ENCODE data around the gene LMCD1.

Gene LMCD1, protein sequence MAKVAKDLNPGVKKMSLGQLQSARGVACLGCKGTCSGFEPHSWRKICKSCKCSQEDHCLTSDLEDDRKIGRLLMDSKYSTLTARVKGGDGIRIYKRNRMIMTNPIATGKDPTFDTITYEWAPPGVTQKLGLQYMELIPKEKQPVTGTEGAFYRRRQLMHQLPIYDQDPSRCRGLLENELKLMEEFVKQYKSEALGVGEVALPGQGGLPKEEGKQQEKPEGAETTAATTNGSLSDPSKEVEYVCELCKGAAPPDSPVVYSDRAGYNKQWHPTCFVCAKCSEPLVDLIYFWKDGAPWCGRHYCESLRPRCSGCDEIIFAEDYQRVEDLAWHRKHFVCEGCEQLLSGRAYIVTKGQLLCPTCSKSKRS

GRCh38 chr3:8501371-8502131 is at the start of gene LMCD1:
Gene LMCD1 (plus strand): TSS chr3:8501823. CDS start chr3:8501939, 116 bp downstream.
- DNase-seq (ENCODE audit: low read depth) = peak; percentile 62

DNA sequence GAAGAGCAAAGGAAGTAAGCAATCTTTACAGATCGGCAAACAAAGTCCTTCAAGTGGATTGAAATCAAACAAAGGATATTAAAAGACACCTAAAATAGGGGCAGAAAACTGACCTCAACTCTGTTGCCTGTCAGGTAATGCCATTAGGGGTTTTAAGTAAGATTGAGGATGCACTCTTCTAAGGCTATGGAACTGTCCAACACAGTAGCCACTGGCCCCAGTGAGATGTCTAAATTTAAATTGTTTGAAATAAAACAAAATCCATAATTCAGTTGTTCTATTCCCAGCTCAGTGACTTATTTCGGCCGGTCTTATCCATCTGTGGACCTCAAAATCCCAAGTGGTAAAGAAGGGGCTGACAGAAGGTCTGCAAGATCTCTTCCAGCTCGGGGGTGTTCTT is 49.5 kb upstream of the LMCD1 start:
- DNase-seq (ENCODE audit: low read depth) = no peak

- DNase-seq (ENCODE audit: low read depth) = no peak
Measured at GRCh38 chr3:8453153-8453552, 48.5 kb upstream of the LMCD1 start.

DNA sequence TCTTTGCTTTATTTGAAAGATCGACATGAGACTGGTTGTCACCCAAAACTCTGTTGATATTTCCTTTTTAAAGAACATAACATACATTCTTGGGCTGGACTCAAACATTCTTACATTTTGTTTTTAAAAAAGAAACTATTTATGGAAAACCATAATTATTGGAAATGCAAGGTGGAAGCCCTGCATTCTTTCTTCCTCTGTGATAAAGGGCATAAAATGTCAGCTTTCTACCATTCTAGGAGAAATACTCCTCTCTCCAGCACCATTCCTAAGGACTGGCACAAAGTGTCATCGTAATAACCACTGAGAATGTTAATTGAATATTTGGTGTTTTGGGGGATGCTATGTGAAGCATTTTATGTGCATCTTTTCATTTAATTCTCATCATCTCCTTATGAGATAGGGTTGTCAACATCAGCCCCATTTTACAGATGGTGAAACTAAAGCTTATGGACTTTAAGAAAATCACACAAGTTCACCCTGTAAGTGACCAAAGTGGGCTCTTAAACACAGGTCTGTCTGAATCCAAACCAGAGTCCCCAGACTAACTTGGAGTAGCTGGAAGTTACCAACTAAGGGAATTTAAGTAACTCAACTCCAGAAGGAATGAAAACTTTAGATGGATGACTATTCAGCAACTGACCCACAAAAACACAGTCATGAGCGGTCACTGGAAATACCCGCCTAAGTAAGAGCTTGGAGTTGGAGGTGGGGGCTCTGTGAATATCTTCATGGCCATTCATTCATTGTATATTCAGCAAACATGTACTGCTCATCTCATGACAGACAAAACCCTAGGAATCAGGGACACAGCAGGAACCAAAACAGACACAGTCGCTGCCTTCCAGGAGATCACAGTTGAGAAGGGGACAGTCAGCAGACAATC is 45.9 kb upstream of the LMCD1 start:
- DNase-seq (ENCODE audit: low read depth) = no peak

- no peak for DNase-seq (ENCODE audit: low read depth)
Measured at GRCh38 chr3:8456412-8456811, 45.2 kb upstream of the LMCD1 start.

GRCh38 chr3:8457039-8457438 is 44.6 kb upstream of the LMCD1 start:
- DNase-seq (ENCODE audit: low read depth) = no peak

GRCh38 chr3:8458238-8458661 is 43.4 kb upstream of the LMCD1 start:
- DNase-seq (ENCODE audit: low read depth) = no peak

DNA sequence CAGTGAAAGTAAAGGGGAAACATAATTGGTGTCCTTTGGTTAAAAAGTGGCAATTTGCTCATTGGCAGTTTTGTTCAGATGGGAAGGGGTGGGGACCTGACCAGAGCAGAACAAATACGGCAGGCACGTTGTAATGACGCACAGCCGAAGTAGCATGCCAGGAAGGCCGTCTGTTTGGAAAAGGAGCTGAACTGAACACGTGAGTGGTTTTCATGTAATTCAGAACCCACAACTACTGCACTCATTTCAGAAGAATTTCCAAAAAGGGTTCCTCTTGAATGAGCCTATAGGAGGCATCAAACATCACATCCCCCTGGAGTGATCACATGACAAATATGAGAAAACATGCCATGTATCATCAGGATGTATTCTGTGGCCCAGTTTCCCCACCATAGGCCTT is 42.9 kb upstream of the LMCD1 start:
- DNase-seq (ENCODE audit: low read depth) = no peak

- DNase-seq (ENCODE audit: low read depth) = no peak
Measured at GRCh38 chr3:8460050-8460708, 41.4 kb upstream of the LMCD1 start.

GRCh38 chr3:8460815-8461456 is 40.7 kb upstream of the LMCD1 start:
- no peak for DNase-seq (ENCODE audit: low read depth)

DNA sequence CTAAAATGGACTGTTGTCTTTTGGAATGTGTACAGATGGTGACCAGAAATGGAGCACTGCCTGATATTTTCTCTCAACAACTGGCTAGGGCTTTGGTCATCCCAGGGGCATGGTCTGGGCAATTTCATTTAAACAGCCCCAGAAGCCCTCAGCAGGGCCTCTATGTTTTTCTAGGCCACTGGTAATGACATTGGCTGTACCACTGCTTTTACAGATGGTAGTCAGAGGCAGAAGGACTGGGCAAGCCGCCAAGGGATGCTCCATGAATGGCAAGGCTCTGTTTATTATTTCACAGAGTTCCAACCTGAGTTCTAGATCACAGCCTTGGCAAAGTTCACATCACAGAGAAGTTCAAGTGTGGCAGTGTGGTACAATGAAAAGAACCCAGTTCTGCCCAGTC is 37.0 kb upstream of the LMCD1 start:
- no peak for DNase-seq (ENCODE audit: low read depth)

GRCh38 chr3:8466526-8466925 is 35.1 kb upstream of the LMCD1 start:
- DNase-seq (ENCODE audit: low read depth) = no peak

GRCh38 chr3:8470801-8471200 is 30.8 kb upstream of the LMCD1 start:
- no peak for DNase-seq (ENCODE audit: low read depth)

DNA sequence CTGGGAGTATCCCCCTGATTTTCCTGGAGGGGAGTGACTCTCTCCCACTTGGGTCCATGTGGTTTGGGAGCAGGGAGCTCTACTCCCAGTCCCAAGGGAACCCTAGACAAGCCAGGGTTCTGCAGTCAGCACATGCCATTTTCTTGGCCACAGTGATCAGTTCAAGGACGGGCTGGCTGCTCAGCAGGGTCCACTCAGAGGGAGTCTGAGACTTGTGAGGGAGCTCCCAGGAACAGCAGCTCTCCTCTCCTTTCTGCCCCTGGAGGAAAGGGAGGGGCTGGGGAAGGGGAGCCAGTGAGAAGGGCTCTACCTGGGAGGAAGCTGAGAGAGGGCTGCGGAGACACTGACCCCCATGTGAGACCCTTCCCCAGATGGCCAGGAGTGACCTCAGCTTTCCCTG is 29.1 kb upstream of the LMCD1 start:
- no peak for DNase-seq (ENCODE audit: low read depth)

DNA sequence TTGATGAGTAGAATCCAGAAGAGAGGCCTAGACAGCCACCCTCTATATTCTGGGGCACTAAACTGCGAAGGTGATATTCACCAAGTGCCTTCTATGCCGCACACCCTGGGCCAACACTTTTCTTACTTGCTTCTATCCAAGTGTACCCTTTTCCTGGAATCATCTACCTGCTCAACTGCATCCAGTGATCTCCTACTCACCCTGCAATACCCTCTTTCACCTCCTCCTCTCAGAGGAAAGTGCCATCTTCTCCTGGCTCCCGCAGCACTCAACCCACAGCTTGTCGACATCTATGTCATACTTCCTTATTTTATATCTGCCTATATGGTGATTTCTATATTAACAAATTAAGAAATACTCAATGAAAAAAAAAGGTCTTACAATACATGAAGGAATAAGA is 28.6 kb upstream of the LMCD1 start:
- DNase-seq (ENCODE audit: low read depth) = no peak

DNA sequence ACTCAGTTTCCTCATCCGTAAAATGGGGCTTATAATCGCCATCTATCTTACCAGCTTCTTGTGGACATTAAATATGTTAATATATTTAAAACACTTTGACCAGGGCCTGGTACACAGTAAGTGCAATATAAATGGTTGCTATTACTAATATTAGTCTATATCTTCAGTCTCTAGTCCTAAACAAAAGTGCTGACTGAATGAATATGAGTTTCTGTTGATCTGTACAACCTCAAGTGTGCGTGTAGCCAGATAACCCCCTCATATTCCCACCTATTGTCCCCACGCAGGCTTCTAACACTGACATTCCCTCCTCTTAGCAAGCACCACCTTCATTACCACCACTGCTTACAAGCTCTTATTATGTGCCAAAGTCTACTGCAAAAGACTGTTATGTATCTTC is 27.6 kb upstream of the LMCD1 start:
- DNase-seq (ENCODE audit: low read depth) = no peak

DNA sequence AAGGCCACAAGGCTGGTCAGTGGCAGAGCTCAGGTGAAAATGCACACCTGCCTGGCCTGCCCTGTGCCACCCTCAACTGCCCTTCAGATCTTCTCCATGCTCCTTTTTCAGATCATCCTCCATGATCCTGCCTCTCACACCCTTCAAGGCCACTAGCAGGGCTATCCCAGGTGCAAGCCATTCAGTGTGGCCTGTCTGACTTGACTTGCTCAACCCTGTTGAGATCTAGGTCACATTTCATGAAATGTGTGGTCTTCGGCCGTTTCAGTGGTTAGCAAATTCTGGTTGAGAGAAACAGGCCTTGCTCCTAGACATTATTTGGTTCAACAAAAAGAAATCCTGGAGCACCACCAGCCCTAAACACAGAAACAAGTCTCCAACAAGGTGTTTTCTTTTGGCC is 26.6 kb upstream of the LMCD1 start:
- DNase-seq (ENCODE audit: low read depth) = no peak

DNA sequence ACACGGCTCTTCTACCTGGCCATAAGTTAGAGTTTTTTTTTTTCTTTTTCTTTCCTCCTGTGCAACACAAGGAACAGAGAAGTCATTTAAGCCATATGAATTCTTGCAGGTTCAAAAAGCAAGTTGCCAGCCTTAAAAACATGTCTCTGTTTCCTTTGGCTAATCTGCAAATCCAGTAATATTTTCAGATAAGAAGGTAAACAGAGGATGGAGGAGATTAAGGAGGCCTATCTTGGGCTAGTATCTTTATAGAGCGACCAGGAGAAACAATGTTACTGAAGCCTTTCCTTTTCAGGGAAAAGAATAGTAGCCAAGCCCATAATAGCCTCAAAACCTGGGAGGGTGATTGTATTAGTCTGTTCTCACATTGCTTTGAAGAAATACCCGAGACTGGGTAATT is 20.9 kb upstream of the LMCD1 start:
- no peak for DNase-seq (ENCODE audit: low read depth)

DNA sequence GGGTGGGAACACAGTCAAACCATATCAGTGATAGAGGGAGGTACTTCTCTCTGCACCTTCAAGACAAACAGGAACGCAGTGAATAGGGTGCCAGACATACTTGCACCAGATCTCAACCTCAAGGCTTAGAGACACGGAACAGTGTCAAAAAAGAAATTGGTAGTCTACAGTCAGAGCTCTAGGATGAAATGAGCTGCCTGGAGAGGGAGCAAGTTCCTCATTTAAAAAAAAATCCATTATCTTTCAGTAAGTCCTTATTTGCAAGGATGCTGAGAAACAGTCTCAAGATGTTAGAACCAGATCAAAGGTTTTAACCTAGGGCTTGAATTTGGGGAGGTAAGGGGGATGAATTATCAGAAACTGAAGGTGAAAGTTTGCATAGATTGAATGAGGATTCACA is 20.2 kb upstream of the LMCD1 start:
- DNase-seq (ENCODE audit: low read depth) = no peak

DNA sequence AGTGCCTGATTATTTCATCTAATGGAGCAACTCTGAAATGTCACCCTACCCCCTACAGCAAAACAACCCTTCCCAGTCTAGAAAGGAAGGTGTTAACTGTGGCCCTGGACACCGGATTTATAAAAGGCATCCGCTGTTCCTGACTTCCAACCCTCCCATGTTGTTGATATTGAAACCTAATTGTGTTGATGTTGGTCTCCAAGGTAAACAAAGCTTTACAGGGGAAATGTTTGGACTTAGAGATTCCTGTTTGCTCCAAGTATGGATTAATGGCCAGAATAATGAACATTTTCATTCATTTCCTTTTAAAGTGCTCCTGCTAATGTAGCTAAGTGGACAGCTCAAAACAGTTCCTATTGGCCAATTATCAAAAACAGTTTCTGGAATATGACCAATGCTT is 19.4 kb upstream of the LMCD1 start:
- no peak for DNase-seq (ENCODE audit: low read depth)

- DNase-seq (ENCODE audit: low read depth) = no peak
Measured at GRCh38 chr3:8482960-8483665, 18.5 kb upstream of the LMCD1 start.
